ENCODE measurements around the gene DKK3.
A peak's percentile ranks its signal among the peaks of the same experiment; 100 is the strongest.
"Not testable (repeated sequence)": the region's sequence is repeated elsewhere in the genome, so short reads cannot be mapped to it uniquely, and the experiment has no call there.

DKK3 gene

DNA sequence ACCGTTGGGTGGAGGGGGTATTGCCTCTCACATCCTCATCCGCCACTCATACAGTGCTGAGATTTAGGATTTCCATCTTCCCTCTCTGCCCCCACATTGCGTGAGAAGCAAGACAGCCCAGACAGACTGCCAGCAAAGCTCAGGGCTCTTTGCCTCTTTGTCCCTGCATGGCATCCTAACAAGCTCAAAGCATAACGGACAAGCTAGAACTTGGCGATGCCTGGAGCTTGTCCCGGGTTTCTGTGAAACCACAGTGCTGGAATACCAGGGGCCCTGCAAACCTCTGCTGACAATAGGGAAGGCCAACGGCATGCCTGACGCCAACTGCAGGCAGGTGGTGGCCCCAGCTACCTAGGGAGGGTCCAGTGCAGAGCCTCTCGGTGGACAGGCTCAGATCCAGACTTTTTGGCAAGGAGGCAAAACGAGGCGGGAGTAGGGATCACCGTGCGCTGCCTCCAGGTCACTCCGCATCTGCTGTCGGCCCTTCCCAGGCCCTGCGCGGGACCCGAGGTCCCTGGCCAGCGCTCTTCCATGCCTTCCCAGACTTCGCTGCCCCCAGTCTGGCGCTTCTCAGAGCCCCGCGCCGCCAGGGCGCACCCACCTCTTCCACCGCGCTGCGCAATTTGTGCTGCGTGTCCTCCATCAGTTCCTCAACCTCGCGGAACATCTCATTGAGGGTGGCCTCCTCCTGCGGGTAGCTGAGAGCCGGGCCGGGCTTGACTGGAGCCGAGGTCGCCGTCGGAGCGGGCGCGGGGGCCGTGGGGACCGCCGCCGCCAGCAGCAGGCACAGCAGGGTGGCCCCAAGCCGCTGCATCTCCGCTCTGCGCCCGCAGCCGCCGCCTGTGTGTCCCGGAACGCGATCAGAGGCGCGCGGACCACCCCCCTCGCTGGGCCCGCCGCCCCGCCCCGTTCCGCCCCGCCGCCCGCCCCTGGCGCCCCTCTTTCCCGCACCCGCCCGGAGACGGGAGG, at the start of gene DKK3:
Gene DKK3 (minus strand): TSS at position 858 of the 969 bp plus-strand sequence. CDS start 44 bp downstream, at position 814.
- DNase-seq (ENCODE audit: low read depth): no peak

DNA sequence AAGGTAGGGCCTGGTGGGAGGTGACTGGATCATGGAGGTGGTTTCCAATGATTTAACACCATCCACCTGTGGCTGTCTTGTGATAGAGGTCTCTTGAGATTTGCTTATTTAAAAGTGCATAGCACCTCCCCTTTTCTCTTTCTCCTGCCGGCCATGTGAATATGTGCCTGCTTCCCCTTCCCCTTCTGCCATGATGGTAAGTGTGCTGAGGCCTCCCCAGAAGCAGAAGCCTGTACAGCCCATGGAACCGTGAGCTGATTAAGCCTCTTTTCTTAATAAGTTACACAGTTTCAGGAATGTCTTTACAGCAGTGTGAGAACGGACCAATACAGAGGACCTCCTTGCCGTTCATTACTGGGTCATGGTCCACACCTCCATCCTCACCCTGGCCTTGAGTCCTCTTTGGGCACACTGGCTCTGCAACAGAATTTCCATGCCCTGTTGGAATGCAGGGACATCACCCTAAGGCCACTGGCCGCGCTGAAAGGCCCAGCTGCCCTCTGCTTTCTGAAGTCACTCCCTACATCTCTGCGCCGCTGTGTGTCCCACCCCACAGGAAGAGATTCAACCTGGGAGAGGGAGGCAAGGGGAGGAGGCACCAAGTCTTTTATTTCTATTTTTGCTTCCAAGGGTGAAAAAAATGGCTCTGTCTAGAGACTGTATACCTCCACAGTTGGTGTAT, 49.0 kb upstream of the DKK3 start:
- DNase-seq (ENCODE audit: low read depth): no peak

DNA sequence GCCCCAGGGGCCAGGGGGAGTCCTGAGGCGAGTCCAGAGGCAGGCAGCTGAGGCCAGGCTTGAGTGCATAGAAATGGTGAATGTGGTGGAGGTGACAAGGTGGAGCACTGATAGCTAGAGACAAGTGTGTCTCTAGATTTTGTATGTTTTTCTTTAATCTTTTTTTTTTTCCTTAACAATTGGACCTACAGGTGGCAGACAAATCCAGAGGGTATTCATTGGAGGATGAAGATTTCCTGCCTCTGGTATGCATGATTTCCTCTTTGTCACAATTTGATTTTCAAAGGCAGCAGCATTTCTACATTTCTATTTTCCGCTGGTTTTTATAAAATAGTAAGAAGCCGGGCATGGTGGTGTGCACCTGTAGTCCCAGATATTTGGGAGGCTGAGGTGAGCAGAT, 47.7 kb upstream of the DKK3 start:
- DNase-seq (ENCODE audit: low read depth): no peak

DNA sequence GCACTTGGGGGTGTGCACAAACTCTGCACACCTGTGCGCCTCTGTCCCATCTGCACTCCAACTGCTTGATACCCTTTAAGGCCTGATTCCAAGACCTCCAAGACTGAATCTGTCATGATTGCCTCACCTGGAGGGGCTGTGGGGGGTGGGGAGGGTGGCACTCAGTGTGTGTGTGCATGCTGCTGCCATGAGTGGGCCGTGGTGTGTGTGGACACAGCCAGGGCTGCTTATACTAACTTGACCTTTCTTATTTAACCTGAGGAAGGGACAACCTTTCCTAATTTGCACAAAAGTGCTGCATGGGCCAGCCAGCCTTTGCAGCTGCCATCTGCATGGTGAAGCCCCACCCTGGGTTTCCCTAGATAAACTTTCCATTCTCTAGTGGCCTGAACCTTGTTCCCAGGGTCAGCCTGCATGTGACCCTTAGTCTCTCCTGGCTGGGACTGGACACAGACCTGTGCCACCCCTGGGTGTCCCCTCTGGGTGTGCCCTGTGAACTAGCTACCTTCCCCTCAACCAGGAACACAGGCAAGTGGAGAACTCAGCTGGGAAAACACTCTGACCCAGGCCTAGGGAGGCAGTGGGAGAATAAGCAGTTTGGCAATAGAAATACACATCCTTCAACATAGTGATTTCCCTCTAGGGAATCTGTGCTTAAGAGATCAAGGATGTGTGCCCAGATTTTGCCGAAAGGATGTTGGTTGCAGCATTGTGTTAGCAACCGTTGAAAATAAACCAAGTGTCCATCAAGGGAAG, 45.4 kb upstream of the DKK3 start:
- DNase-seq (ENCODE audit: low read depth): no peak

DNA sequence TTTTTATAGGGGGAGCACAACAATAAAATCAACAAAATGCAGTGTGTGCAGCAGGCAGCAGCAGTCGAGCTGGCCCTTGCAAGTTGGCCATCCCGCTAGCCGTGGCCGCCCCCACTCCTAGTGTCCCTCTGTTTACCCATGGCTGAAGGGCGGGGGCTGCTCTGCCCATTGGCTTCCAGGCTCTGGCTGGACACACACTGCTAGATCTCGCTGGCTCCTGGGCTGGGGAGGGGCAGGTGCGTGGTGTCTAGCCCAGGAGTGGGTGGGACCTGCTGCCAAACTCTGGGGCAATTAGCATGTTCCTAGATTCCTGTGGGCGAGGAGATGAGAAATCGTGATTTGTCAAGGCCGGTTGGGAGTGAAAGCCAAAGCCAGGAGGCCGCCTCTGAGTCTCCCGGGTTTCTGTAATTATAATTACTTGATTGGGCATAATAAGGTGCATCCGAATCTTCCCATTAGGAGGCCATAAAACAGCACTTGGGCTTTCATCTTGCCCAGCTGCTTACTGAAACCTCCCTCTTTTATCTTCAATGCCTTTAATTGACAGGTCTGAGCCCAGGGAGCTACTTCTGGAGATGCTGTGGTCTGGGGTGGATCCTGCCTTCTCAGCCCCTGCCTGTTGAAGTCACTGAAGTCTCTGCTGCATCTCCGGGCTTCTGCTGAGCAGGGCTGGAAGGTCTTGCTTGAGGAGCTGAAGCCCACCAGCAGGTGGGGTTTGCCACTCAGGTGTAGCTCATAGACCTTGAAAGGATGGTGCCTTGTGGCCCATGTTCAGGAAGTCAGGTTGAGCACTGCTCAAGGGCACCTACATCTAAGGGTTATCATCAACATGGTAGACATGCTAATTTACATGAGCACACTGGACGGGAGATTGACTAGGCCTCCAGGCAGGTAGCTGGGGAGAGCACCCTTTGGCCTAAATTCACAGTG, 44.5 kb upstream of the DKK3 start:
- DNase-seq (ENCODE audit: low read depth): no peak

DNA sequence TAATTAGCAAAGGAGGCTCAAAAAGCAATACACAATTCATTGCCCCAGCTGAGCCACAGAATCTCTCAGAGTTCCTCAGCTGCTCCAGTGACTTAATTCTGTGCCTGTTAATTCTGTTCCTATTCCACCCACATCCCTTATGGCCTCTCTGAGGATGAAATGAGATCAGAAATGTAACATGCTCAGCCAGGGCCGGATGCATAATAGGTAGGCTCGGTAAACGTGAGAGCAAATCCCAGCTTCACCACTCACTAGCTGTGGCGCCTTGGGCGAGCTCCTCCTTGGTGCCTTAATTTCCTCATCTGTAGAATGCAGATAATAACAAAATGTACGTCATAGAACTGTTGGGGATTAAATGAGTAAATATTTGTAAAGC, 42.8 kb upstream of the DKK3 start:
- DNase-seq (ENCODE audit: low read depth): no peak

DNA sequence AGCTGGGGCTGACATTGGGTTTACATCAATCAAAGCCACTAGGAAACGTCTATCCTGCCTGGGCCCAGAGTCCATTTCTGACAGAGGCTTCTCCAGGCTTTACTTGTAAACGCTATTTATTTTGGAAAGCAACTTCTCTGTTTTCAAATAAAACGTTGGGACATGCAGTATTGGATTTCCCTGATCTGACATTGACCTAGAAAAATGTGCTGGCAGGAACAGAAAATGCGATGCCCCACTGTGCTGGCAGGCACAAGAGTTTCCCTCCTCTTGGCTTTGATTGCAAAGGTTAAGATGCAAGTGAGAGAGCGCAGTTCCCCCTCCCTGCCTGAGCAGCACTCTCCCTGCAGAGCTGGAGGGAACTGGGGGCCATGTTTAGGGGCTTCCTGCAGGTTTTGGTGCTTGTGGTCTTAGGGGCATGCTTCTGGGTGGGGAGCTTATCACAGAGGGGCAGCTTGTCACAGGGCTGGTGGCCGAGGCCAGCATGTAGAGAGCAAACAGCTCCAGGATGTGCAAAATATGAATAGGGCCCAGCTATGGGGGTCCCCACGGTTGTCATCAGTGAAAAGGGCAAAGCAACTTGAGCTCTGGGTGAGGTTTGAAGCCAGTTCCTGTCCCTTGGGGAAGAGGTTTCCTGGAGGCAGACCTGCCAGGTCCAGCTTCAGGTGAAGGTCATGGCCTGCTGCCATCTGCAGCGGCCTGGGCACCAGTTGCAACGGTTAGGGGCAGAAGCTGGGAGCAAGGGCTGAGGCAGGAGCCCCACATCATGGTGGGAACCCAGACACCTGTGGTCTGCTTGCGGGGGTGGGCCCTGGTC, 42.3 kb upstream of the DKK3 start:
- no peak for DNase-seq (ENCODE audit: low read depth)

DNA sequence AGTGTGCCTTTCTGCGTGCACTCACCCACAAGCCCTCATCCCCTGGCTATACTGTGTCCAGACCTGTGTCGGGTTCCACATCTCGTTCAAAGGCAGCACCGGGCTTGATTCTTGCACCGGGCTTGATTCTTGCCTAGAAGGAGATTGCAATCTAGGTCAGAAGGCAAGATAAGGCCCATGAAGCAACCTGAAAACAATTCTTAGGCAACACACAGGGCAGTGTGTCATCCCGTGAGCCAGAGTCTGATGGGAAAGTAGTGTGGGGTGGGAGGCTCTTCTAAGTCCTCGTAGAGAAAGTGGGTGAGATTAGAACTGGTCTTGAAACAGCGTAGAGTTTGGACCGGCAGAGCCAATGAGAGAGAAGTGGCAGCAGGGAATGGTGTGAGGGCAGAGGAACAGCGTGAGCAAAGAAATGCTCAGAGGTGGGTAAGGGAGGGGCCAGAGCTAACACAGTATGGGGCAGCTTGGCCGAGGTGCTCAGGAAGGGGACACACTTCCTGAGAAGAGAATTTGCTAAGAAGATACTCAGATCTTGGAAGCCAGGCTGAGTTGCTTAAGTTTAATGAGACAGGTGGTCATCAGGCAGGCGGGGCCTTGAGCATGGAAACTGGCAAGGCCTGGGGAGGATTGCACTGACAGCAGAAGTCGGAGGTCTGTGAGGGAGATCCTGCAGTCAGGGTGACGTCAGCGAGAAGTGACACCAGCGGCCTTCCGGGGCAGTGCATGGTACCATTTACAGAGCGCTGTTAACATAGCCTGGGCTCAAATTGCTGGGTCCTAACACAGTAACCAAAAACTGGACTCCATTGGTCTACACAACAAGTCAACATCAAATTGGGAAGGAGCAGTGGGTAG, 40.7 kb upstream of the DKK3 start:
- DNase-seq (ENCODE audit: low read depth): no peak

DNA sequence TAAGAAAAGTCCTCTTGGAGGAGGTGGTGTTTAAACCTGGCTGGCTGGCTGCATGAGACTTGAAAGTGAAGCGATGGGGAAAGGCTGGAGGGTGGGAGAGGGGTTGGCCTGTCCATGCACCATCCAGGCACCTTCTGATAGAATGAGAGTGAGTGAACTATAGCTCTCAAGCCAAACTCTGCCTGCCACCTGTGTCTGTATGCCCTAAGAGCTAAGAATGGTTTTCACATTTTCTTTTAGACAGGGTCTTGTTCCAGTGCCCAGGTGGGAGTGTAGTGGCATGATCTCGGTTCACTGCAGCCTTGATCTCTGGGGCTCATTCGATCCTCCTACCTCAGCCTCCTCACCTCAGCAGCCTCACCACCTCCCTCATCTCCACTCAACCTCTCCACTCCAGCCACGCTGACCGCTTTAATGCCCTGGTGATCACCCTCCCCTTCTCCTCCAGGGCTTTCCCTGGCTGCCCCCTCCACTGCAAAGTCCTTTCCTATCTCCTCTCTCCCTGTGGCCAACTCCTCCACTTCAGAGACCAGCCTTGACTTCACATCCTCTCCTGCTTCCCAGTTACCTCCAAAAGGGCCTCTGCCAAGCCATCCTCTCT, 38.3 kb upstream of the DKK3 start:
- no peak for DNase-seq (ENCODE audit: low read depth)

DNA sequence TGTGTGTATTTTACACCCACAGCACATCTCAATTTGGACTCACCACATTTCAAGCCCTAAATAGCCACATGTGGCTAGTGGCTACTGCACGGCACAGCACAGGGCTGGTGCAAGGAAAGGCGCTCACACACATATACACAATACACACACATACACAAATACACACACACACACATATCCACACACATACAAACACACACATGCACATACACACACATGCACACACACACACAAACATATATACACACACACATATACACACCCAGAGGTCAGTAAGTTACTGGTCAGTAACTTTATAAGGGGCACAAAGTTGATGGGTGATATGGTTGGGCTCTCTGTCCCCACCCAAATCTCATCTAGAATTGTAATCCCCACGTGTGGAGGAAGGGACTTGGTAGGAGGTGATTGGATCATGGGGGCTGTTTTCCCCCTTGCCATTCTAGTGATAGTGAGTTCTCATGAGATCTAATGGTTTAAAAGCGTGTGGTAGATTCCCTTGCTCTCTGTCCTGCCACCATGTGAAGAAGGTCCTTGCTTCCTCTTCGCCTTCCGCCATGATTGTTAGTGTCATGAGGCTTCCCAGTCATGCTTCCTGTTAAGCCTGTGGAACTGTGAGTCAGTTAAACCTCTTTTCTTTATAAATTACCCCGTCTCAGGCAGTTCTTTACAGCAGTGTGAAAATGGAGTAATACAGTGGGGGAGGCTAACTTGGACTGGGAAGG, 37.6 kb upstream of the DKK3 start:
- DNase-seq (ENCODE audit: low read depth): no peak

DNA sequence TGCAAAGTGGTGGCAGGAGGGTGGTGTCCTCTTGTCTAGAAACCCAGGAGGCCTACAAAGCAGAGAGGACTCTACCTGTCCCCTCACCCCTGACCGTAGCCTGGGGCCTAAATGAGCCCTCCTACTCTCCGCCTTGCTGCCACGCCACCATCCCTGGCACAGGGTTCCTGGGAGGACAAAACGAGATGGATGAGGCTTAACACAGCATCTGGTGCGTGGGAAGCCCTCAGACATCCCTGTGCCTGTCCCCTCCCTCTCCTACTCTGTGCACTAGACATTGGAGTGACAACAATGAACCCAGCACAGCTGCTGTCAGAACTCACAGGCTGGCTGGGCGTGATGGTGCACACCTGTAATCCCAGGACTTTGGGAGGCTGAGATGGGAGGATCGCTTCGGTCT, 36.4 kb upstream of the DKK3 start:
- DNase-seq (ENCODE audit: low read depth): no peak

DNA sequence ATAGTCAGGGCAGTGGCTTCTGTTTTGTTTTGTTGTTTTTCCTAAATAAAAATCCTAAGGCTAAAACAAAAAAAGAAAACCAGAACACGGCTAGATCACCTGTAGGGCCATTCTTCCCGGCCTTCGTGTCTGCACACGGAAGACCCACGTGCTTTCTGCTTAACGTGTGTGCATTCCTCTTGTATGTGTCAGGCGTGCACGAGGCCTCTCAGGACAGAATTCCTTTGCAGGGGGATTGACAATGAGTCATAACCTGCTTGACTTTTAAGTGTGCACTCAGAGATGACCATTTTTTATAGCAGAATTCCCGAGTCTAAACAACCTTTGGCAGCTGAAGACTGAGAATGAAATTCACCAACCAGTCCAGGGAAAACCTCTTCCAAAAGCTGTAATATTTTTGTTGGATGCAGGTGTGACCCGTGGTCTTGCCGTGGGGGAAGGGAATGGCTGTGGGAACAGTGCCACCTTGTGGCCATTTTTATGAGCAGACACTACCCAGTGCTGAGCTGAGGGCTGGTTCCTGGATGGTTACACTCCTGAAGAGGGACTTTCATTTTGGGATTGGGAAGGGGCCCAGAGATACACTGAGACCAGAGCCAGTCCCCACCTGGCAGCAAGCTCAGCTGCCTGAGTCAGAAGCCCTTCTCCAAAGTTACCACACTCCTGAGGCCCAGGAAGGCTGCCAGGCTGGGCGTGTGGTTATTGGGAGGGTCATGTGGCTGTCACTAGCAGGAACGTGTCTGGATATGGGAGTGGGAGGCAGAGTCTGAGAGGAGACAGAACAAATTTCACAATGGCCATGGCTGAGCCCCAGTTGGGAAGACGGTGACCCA, 35.7 kb upstream of the DKK3 start:
- DNase-seq (ENCODE audit: low read depth): peak; percentile 36

DNA sequence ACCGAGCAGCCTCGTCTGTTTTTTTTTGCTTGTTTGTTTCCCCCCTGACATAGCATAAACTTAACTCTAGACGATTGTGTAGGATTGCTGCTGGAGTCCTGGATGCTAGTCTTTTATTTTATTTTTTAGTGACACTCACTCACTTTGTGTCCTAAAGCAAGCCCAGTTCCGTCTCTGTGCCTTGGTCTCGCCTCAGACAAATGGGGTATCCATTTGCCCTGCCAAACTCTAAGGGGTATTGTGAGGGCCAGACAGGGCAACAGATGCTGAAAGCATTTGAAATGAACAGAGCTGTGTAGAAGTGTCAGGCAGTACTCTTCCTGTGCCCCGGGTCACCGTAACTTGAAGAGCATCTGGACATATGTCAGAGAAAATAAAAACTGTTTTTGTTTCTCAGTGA, 34.8 kb upstream of the DKK3 start:
- no peak for DNase-seq (ENCODE audit: low read depth)

DNA sequence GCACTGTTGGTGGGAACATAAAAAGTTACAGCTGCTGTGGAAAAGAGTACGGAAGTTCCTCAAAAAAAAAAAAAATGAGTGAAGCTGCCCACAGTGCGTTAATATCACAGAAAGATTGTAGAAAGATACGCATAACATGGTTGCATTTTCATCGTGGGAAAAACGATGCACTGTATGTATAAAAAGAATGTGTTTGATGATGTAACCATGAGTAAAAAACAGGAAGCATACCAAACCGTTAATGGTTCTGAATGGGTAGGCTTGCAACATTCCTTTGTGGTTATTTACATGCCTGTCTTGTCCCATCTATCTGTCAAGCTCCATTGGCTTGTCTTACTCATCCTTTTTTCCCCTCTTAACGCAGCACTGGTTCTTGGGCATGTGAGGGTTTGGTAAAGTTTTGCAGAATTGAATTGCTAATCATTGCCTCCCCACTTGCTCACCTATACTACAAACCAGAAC, 33.8 kb upstream of the DKK3 start:
- DNase-seq (ENCODE audit: low read depth): no peak

DNA sequence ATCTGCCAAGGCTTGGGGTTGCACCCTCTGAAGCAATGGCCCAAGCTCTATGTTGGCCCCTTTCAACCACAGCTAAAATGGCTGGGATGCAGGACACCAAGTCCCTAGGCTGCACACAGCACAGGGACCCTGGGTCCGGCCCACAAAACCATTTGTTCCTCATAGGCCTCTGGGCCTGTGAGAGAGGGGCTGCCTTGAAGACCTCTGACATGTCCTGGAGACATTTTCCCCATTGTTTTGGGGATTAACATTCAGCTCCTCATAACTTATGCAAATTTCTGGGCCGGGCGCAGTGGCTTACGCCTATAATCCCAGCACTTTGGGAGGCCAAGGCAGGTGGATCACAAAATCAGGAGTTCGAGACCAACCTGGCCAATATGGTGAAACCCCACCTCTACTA, 32.3 kb upstream of the DKK3 start:
- not testable (repeated sequence) for DNase-seq (ENCODE audit: low read depth)

DNA sequence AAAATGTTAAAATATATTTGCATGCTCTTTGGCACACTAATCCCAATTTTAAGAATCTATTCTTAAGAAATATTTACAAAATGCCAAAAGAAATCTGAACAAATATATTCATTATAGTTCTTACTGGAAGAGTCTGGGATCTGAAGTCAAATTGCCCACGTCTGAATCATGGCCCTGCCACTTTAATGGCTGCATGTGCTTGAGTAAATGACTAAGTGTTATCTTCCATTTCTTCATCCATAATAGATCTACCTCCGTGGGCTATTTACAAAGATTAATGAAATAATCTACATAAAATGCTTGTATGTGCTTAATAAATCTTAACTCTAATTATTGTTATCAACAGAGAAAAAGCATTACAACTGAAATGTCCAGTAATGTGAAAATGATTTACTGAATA, 24.5 kb upstream of the DKK3 start:
- no peak for DNase-seq (ENCODE audit: low read depth)

DNA sequence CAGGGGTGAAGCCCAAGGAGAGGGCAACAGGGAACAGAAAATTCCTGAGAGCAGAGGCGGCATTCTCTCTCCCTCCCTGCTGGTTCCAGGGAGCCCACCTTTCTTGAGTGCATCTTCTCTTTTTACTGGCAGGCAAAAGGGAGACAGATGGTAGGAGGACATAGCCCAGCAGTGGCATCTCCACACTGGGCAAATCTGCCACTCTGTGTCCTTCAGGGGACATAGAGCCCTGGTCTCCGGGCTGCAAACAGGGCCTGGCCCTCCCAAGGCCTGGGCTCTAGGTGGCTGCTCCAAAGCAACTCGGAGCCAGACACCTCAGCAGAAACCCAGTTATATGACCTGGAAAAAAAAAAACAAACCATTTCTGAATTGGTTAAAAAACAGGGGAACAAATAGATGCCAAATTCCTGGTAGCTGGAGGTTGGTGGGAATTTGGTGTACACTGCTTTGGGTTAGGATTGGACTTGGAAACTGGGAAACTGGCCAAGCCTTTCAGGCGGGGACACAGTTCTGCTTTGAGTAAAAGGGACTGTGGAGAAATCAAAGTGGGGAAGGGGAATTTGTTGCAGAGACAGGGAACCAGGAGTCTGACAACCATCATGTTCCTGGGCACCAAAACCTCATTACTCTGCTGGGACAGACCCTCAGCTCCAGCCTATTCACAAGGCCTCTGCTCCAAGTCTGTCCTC, 23.6 kb upstream of the DKK3 start:
- no peak for DNase-seq (ENCODE audit: low read depth)
